DMS79 treated with DMSO at 0.1 percent for 48 hours (cell line): ENCODE data around the gene P2RY14.

Experiments
- DNase-seq: peaks from one replicate; lab custom pipeline; 2025; lab: John Stamatoyannopoulos, UW

Gene P2RY14

DNA sequence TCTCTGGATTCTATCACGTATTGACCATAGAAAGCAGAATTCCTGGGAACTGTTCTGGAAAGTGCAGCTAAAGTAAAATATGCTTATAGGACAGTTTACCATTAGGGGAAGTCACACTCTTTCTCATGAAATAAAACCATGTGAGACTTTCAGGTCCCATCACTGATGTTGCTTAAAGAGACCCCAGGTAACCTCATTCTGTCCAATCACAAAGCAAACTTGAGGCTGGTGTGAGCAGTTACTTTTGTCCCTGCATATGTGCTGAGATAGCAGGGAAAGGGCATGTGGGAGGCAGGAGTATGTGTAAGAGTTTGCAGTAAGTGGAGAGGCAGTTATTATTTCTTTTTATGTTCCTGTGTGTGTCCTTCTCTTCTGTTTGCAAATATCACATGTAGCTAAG is 22.2 kb upstream of the P2RY14 start:
- DNase-seq = no peak

DNA sequence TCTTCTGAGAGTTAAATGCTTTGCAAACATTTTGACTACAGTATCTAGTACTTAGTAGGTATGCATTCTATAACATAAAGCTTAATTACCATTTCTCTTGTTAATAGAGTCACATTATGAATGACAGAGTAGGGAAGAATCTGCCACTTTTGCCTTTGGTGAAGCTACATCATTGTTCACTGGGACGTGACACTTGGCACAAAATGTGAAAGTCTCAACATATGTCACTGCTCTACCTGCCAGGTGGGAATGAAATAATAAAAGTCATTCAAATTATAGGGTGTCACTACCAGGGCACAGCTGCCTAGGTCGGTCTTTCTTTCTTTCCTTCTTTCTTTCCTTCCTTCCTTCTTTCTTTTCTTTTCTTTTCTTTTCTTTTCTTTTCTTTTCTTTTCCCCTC is 20.7 kb upstream of the P2RY14 start:
- DNase-seq = no peak

DNA sequence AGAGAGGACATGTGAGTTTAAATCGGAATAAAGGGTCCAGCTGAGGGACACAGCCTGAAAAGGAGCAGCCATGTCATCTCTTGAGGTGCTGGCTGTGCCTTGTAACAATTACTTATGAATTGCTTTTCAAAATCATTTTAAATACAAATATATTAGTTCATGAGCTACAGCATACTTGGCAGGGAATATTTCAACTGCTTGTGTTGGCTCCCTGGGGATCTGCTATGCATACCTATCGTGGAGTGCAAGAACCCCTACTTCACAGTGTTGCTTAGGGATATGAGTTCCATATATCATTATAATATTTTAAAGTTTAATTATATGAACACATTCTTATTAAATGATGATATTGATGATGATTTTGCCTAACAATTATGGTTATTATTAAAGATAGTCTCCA is 19.1 kb upstream of the P2RY14 start:
- DNase-seq = no peak

DNA sequence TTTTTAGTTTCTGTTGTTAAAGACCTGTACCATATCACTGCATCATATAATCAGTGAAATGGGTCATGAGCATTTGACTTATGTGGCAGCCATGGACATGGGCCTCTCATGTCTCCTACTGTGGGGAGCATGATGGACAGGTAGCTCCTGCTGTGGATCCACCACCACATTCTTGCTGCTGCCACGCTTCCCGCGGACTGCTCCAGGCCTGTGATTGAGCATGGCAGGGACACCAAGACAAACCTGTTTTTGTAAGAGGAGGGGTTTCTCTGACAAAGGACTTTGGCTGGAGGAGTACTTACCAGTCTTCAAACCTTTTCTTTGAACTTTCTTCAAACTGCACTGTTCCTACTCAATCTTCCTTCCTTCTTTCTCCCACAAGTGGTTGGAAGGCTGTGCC is 17.9 kb upstream of the P2RY14 start:
- DNase-seq = no peak

DNA sequence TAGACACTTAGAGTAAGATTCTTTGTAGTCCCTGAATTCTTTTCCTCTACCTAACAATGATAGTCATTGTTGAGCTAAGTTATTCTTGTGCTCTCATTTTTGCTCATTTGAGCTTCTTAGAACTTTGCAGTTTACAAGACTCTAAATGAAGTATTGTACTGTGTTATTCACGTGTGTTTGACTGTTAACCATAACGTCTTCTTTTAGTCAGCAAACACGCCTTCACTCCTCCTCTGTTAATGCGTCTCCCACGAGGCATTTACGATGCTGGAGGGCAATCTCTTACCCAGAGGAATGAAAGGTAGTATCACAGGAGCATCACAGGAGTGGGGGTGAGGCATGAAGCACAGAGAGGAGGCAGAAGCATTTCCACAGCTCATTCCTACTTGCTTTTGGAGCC is 14.8 kb upstream of the P2RY14 start:
- DNase-seq = no peak

DNA sequence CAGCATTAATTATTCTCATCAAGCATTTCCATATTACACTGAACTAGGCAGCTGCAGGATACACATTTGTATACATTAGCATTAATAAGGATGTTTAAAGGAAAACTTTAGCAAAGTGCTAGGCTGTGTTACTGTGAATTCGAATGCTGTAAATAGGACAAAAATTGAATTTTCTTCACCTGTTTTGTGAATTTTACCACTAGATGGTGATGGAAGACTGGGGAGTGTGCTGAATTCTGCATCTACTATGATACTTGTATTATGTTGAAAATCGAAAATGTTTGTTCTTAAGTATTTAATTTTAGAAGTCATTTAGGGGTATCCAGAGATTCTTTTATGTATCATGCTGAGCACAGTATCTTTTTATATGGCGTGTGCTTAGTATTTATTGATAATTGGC is 12.3 kb upstream of the P2RY14 start:
- DNase-seq = no peak

DNA sequence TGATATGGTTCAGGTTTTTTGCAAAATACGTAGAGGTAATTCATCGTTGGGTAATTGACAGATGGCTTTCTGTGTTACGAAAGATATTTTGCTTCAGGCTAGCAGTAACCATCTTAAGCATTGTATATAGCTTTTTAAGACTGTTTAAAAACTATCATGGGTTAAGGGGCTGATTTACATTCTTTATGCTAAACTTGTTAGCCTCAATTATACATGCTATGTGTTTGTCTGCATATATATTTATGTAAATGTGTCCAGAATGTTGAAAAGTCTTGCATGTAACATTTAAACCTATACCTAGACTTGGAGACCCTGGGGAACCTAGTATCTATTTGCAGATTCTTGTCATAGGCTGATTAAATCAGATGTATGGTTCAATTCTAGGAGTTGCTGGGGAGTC is 11.1 kb upstream of the P2RY14 start:
- DNase-seq = no peak

DNA sequence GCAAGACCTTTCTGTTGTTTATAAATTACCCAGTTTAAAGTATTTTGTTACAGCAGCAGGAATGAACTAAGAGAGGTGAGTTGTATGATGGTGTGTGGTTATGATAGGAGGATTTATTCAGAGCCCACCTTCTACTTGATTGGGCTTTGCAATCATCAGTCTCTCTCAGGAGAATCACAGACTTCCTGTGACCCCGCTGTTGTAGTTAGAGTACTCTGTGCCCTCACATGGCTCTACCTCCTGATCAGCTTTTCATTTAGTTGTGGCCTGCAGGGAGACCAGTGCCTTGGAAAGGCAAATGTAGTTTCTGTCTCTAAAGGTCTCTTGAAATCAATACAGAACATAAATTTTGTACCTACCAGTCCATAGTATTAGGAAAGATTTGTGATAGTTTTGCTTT is 7.6 kb upstream of the P2RY14 start:
- DNase-seq = no peak

DNA sequence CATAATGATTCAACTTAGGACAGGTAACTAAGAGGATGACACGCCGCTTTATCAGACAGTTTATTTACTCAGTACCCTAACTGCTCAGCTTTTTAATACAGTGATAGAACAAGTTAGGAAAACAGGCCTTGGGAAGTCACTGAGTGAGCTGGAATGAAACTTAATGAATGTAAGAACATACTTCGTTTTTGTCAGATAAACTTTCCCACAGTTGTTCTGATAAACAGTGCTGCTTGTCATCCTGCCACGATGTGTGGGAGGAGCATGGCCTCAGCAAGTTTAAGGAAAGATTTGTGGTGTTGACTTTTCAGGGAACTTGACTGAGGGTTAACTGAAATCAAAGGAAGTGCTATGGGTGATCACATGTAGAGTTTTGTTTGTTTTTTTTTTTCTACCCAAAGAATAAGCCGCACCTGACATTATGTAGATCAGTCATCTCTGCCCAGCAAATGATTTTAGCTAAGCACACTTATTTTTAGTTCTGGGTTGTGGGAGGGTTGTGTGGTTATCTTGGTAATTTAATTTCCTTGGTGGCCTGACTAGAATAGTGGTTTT is 5.6 kb upstream of the P2RY14 start:
- no peak for DNase-seq

DNA sequence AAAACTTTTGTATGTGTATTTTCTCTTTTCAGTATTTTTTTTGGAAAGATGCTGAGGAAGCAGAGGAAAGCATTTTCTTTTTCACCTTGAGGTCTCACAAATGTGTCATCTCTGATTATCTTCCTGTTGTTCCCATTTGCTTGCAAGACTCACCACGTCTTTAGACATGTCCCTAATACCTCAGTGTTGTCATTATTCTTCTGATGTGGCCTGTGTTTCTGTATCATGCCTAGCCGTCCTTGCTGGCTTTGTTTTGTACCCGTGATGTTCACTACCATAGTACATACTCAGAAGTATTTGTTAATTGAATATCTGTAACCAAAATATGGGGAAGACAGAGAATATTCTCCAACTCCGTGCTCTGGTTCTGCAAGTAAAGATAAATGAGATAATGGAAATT is 5.0 kb upstream of the P2RY14 start:
- no peak for DNase-seq

DNA sequence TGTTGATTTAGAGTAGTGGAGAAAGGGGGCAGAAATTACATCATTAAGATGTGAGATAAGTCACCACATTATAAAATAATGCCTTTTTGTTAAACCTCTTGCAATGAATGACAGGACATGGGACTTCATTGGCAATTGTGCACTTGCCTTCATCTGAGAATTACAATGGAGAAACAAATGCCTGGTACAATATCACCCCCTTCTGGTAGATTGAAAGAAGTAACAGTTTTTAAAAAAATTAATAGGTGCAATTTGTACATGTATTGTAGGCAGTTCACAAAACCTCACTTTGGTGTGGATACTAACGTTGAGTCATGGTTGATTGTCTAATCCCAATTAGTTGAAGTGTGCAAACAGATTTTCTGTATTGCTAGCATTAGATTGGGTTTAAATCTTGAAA is 4.6 kb upstream of the P2RY14 start:
- DNase-seq = peak; percentile 70

DNA sequence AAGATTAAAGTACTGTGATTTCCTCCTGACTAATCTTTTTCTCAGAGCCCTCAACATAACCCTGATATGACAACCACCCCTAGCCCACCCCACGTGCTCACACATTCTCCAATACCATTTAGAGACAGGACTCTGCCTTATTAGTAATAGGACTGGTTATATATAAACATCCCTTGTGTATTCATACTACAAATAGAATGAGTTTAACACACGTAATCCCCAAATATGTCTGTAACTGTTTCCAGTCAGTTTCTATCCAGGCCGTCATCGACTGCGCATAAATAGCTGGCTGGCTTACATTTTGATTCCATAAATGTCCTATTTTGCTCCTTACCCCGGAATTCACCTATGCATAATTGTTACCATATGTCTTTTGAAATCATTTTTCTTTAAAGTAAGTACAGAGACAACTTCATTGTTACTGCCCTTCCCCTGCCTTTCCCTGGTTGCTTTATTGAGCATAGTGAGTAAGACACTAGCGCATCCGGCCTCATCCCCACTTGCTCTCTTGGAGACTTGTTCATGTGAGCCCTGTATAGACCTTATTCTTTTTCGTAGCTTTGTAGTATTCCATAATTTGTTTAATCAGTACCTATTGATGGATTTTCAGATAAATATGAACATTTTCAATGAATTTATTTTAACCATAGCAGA is 3.5 kb upstream of the P2RY14 start:
- DNase-seq = no peak

DNA sequence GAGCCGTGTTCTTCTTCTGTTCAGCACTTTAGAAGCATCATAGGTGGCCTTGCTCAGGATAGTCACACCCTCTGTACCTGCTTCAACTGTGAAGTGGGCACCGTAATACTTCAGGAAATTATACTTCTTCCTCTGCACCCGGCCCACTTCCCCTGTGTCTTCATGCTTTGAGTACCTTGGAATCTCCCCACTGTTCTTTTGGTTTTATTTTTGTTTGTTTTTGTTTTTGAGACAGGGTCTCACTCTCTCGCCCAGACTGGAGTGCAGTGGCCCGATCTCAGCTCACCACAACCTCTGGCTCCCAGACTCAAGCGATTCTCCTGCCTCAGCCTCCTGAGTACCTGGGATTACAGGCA is 1.7 kb downstream of the P2RY14 start:
- no peak for DNase-seq

DNA sequence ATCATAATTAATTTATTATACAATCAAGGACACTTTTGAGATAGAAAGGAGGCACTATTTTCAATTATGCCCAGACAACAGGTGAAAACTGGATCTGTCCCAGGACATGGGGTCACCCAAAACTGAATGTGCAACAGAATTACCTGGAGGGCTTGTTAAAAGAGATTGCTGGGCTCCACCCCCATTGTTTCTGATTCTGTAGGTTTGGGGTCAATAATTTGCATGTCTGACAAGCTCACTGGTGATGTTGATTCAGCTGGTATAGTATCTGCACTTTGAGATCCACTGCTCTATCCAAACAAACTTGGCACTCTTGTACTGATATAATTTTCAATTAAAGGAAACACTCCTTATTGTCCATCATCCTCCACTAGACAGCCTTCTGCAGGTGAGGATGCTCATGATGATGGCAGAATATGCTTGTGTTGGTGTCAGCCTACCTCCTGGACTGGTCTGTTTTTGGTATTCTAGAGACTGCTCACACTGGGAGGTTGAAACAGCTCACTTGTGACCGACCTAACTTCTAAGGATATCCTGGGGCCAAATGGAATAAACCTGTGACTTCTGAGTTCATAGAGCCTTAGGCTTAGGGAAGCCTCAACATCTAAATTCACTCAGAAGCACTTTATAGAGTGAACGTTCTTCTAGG is 2.2 kb downstream of the P2RY14 start:
- no peak for DNase-seq

DNA sequence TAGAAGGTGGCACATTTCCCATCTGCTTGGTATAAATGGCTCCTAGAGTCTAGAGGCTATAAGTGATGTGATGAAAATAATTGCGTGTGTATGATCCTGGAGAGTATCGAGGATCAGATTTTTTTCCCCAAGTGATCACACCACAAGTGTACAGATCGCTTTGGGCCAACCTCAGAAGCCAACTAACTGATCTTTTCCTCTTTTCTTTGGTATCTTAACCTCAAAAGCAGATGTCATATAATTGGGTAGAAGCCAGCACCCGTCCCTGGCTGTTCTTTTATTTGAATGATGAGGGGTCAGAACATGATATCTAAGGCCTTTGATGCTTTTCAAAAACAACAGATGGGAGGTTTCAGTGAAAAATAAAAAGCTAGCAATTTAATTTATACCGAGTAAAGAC is 3.3 kb downstream of the P2RY14 start:
- no peak for DNase-seq

DNA sequence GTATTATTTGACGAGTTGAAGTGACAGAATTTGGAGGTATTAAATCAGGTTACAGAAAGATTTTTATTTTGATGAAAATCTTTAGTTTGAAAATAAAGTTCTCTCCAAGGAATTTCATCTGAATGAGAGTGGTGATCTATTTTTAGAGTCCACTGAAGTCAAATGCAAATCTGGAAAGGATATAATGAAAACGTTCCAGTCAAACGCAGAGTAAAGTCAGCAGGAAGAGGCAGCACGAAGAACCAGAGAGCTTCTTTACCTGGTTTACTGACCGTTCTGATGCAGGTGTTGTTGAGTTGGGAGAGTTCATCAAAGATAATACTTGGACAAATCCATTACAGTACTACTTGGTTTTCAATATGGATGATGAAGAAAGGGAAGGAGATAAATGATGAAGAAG is 8.7 kb downstream of the P2RY14 start:
- DNase-seq = no peak

DNA sequence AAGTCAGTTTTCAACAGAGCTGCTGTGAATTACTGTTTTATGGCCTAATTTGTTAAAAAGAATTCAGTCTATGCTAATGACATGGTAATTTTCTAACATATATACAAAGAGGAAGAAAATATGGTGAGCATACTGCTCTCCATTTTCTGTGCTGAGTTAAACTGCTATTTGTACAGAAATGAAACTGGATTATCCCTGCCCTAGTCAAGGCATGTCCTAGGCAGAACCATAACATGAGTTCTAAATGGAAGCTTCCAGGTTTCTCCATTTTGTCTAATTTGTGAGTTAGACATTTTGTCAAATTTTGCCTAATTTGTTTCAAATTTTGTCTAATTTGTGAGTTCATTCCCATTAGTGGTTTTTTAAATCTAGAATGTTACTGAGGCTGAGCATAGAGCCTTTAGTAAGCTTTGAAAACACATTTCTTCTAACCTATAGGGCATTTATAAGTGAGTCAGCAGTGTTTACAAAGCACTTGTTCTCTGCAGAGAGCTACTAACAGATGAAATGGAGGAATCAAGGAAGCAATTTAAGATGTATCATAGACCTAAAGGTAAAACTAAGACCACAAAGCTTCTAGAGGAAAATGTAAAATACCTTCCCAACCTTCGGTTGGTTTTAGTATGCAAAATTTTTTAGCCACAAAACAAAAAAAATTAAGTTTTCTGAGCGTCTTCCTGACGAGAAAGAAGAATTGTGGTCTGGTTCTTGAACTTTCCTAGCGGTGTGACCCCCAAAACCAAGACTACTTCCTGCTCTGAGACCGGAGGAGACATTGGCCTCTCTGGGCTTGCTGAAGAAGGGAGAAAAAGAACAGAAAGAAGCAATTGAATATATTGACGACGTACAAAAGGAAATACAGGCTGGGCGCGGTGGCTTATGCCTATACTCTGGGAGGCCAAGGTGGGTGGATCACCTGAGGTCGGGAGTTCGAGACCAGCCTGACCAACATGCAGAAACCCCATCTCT is 9.8 kb downstream of the P2RY14 start:
- DNase-seq = no peak

DNA sequence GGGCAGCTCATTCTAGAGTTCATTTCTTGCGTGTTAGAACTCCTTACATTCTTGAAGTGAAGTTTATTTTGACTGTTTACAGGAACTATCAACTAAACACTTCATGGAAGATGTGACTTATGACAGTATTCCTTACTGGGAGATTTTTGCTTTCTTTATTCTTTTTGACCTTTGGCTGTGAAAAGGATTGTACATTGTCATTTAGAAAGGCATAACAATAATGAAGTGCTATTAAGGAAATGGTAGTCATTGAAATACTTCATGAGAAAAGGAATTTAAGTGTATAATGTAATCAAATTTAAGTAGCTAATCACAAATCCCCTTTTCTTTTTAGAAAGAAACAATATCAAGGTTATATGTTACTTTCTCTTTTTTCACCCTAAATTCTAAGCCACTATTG is 11.3 kb downstream of the P2RY14 start:
- no peak for DNase-seq

DNA sequence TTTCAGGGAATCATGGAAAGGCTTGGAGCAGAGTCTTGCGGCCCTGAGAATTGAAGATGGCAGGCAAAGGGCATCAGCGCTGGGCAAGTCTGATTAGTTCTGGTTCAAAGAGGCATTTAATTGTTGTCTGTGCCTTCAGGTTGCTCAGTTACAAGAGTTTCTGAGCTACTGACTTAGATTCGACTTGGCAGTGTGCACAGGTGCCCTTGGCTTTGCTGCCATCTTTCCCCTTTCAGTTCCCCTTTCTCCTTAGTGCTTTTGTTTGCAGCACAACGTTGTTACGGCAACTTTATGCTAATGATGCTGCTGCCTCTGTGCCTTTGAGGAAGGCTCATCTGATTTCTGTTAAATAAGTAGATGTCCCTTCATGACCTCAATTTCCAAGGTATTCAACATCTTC is 12.5 kb downstream of the P2RY14 start:
- DNase-seq = no peak

DNA sequence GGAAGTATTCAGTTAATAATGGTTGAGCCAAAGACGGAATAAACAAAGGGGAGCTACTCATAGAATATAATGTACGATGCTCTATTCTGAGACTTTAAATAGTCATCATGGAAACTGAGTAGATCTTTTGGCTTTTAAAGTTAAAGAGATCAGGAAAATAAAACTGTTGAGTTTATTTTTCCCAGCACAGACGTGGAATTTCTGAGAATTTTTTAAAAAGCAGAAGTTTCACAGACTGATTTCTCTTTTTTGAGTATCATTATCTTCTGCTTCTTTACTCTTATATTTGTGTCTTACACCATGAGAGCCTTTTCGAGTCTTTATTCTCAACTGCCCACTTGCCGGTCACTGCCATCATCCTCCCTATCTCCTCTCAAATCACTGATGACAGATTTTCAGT is 13.2 kb downstream of the P2RY14 start:
- no peak for DNase-seq

DNA sequence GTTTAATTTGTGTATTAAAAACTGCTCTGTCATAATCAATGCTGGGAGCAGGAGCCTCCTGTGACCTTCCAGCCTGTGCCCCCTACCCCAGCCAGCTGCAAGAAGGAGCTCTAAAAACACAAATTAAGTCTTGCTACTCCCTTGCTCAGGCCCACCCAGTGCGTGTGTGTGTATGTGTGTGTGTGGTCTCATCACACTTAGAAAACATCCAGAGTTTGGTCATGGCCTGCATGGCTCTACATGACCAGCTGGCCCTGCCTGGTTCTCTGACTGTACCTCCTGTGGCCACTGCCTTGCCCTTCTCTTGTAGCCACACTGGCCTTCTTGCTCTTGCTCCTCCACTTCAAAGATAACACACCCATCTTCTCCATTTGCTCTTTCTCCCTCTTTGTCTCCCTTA is 13.7 kb downstream of the P2RY14 start:
- no peak for DNase-seq

DNA sequence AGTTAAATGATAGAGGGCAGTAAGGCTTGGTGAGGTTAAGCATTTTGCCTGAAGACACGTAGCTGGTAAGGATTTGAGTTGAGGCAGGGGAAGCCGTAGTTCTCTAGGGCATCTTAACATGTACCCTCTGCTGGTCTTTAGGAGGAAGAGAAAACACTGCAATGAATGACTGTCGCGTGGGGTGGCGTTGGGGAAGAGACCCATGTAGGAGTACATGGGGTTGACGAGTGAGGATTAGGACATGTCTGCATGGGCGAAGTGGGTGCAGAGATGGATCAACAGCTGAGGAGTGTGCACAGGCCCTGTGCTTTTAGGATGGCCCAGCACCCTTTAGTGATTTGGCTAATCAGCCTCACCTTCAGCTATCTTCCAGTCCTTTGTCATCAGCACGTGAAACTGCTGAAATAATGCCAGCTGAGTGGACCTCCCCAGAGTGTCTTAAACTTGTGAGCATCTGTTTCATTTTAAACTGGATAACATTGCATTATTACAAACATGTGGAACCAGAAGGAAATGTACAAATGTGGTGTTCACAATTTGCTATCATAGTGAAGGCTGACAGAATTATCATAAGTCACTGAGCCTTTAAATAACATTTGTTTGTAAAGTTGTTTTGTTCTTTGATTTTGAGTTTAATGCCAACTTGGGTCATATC is 15.3 kb downstream of the P2RY14 start:
- DNase-seq = no peak
